HG03025 (cell line): ENCODE data around the gene EIF3I.

Experiments used
- ATAC-seq: cut with Tn5 transposase; IDR thresholded peaks from one replicate; pipeline ENCODE4 v1.9.1; 2021; ENCODE audit warnings: mild to moderate bottlenecking, moderate library complexity; ENCODE audit not compliant: unreplicated experiment, low FRiP score

EIF3I gene

GRCh38 chr1:32221980-32222755, at the start of gene EIF3I, which contains the start of gene TMEM234:
Gene EIF3I, plus strand, starts transcription at chr1:32222407. Its CDS starts 35 bp downstream, at chr1:32222442.
Gene TMEM234, minus strand, starts transcription at chr1:32222353. Its CDS starts 31 bp downstream, at chr1:32222322.
- peak; percentile 82 for ATAC-seq

DNA sequence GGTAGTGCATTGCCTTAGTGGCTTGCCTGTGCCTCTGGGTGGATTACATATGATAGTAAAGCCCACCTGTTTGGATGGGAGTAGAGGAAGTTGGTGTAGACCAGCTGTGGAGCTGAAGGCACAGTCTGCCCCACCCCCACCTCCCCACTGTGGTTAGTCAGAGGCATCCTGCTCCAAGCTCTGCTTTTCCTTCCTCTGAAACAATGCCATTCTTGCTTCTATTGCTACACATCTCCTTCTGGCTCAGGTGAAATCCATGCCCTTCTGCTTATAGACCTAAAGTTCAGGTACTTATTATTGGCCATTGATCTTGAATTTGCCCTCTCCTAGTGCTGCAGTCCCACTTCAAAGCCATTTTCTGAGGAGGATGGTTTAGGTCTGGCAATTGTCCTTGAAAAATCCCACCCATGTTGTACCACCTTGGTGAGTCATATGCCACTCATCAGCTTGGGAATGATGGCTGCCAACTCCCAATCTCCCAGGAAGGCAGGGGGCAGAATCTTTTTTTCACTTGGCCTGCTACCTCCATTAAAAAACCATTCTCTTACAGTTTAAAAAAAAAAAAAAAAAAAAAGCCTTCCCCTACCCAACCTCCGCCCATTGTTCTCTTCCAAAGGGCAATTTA, 49.5 kb upstream of the EIF3I start:
- ATAC-seq, result no peak

- ATAC-seq, result no peak
Measured at GRCh38 chr1:32178380-32179192, 43.6 kb upstream of the EIF3I start.

- no peak for ATAC-seq
Measured at GRCh38 chr1:32179193-32179442, 43.1 kb upstream of the EIF3I start.

GRCh38 chr1:32179443-32180185, 42.6 kb upstream of the EIF3I start, which contains the start of gene TXLNA:
Gene TXLNA, plus strand, starts transcription at chr1:32179675. Its CDS starts 671 bp downstream, at chr1:32180346.
- peak; percentile 74 for ATAC-seq

GRCh38 chr1:32180186-32181060, 41.8 kb upstream of the EIF3I start:
- ATAC-seq, result no peak

- no peak for ATAC-seq
Measured at GRCh38 chr1:32181065-32181464, 41.1 kb upstream of the EIF3I start.

DNA sequence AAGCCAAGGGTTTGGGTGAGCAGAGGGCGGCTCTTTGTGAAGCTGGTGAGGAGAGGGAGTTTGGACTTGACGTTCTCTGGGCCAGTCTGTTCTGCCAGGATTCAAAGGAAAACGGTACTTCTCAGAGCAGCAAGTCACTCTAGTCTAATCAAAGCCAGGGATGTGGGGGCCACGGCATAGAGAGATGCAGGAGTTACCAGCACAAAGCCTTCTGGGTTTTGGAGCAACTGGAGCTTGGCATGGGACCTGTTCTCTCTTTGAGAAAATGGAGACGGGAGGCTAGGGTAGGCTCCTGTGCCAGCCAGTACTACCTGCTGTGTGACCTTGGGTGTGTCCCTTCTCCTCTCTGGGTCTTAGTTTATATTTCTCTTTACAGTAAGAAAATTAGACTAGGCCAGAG, 40.6 kb upstream of the EIF3I start:
- no peak for ATAC-seq

DNA sequence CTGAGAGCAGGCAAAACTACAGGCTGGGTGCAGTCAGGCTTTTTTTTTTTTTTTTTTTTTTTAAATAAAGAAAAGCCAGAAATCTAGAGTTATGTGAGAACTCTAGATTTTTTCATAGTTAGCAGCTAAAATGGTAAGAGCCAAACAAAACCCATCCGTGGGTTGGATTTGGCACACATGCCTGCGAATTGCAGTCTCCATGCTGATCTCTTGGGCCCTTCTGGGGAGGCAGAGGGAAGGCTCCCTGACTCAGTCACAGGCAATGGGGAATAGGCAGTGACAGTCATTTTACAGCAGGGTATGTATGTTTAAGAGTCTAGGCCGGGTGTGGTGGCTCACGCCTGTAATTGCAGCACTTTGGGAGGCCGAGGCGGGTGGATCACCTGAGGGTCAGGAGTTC, 40.1 kb upstream of the EIF3I start:
- no peak for ATAC-seq

- ATAC-seq, result no peak
Measured at GRCh38 chr1:32184650-32185049, 37.6 kb upstream of the EIF3I start.

DNA sequence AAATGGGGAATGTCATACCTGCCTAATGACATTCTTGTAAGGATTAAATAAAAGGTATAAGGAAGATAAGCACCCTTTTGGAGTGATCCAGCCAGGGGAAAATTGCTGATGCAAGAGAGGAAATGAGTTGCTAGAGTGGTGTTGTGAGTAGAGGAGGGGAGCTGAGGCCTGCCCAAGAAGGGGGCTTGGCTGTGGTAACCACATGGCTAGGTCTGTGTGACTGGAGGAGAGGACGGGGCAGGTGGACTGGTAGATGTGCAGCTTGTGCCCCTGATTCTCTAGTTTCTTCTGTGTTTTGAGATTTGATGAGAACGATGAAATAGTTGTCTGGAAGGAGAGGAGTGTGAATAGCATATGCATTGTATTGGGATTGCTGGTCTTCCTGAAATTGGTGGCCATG, 36.1 kb upstream of the EIF3I start:
- no peak for ATAC-seq

- ATAC-seq, result no peak
Measured at GRCh38 chr1:32186491-32186890, 35.7 kb upstream of the EIF3I start.

GRCh38 chr1:32187850-32188249, 34.4 kb upstream of the EIF3I start:
- ATAC-seq, result no peak

DNA sequence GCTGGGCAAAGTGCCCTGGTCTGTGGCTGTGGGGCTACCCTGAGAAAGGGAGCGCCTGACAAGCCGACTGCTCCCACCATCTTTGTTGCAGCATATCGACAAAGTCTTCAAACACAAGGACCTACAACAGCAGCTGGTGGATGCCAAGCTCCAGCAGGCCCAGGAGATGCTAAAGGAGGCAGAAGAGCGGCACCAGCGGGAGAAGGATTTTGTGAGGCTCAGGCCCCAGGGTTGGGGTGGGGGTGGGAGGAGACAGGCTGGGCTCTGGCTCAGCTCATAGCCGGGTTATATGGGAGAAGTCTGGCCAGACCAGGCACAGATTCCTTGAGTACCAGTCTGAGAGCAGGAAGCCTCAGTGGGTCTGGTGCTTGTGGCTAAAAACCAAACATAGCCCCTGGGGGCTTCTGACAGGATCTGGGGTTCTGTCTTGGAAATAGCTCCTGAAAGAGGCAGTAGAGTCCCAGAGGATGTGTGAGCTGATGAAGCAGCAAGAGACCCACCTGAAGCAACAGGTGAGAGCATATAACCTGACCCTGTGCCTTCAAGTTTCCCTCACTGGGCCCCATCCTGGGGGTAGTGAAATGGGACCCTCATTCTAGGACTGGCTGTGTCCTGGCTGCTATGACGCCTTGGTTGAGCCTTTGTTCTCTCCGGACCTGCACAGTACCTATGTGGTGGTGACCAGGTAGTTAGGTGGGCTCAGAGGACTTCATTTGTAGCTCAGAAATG, 29.8 kb upstream of the EIF3I start:
- no peak for ATAC-seq

GRCh38 chr1:32194984-32195383, 27.2 kb upstream of the EIF3I start:
- ATAC-seq, result no peak

DNA sequence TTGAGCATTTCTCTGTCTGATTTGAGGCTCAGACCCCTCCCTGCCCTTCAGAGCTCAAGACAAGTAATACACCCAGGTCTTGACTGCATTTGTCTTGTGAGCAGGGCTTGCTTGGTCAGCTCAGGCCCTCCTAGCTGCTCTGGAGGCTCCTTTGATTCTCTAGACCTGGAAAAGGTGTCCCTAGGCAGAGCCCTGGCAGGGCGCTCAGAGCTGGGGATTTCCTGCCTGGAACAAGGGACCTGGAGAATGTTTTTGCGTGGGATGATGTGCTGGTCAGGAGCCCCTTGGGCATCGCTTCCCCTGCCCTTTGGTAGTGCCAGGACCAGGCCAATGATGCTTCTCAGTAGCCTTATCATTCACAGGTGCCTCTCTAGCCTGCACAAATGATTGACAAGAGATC, 26.7 kb upstream of the EIF3I start:
- no peak for ATAC-seq

GRCh38 chr1:32195972-32196823, 26.0 kb upstream of the EIF3I start:
- no peak for ATAC-seq

GRCh38 chr1:32197074-32197473, 25.1 kb upstream of the EIF3I start:
- ATAC-seq, result no peak
